ENCODE data around the gene ZNF598. TPM values are rescaled to one million over a fixed set of nuclear protein-coding genes. Genes with fewer than 3 reads are reported as not detected.

ZNF598 gene
- total and polyA plus RNA-seq, 10 of the 15 experiments (the other 5 are each of a cell fraction or from before 2014, with no cell fraction given), result 0.08 to 74.0 (median 14.4) TPM

DNA sequence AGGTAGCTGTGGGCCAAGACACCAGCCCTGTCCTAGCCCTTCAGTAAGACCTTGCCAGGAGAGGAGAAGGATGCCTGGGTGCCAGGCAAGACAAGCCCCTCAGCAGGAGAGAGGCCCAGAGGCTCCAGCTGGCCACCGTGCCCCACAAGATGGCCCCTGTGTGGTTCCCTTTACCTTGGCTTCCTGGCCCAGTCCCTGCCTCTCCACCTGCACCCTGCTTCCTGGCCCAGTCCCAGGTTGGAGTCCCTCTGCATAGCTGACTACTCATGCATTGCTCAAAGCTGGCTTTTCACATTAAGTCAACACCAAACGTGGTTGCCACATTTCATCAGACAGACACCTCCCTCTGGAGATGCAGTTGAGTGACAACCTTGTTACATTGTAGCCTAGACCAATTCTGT is 15.9 kb downstream of the ZNF598 start:
- in situ Hi-C loops (cut with MboI), result no loop called here
- no peak overlapping the region for H3K4me2 ChIP-seq (ENCODE audit: control insufficient read depth, insufficient read depth)

DNA sequence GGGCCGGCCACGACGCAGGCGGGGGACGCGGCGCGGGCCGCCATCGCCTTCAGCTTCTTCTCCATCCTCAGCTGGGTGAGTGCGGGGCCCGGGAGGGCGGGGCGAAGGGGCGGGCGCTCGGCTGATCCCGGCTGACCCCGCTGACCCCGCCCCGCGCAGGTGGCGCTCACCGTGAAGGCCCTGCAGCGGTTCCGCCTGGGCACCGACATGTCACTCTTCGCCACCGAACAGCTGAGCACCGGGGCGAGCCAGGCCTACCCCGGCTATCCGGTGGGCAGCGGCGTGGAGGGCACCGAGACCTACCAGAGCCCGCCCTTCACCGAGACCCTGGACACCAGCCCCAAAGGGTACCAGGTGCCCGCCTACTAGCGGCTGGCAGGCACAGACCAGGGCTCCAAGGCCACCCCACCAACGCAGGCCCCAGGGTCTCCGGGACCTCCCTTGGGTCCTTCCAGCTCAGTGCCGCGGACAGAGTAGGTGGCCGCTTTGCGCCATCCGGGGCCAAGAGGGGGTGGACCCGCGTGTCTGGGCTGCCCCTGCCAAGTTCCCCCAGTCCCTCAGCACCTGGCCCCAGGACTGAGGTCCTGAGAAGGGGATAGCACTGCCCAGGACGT is 16.8 kb downstream of the ZNF598 start:
- in situ Hi-C loops (cut with MboI), result no loop called here
- Histone ChIP-seq H2AFZ (ENCODE audit: control insufficient read depth, low read depth, low read length) (peak overlapping the region; percentile 53), H4K20me1 (ENCODE audit: control insufficient read depth, insufficient read depth) (no peaks in the 10 kb centered on the region), H3K9me3 (replicated peaks; ENCODE audit: control insufficient read depth, insufficient read depth, low read length) (peaks cover 1% of the 10 kb centered on the region; the same call in 1 of the 3 replicates), H3K79me2 (ENCODE audit: control insufficient read depth, insufficient read depth, low read length) (no peaks in the 10 kb centered on the region), H3K27ac (ENCODE audit: control insufficient read depth, insufficient read depth) (no peak overlapping the region), H3K36me3 (ENCODE audit: control insufficient read depth in 2 of 2, insufficient read depth in 2 of 2, low read length in 1 of 2) (peaks cover 1 to 3% of the 10 kb centered on the region in 2 experiments; a peak in 3 of 4 replicates), H3K4me3 (no peak overlapping the region), H3K4me2 (ENCODE audit: control insufficient read depth, insufficient read depth) (0 out of 2 replicates have a peak overlapping the region, but pooled peaks have one; percentile 0), H3K9ac (ENCODE audit: control insufficient read depth, insufficient read depth, low read length) (no peak overlapping the region), H3K4me1 (ENCODE audit: control insufficient read depth, insufficient read depth, low read length) (peaks cover 26% of the 10 kb centered on the region), H3K27me3 (replicated peaks in 1 of 2; ENCODE audit: control insufficient read depth in 2 of 2, insufficient read depth in 2 of 2, low read length in 1 of 2) (no peaks in the 10 kb centered on the region)
- ChIA-PET POLR2A (interaction anchor here (1.4 to 3.3 kb wide), 5 partner anchors 11 to 148 kb away, joined by 3 to 14 read pairs (median 13); partner anchors contain the start of genes RPS2 and TBL3), SMC1A (ENCODE audit: uncharacterized antibody, unreplicated experiment) (no interaction called here), CTCF (interaction anchor here (6.5 kb wide), 1 partner anchor 11 kb away, joined by 54 read pairs; no protein-coding TSS in a partner anchor), RAD21 (ENCODE audit: unreplicated experiment) (interaction anchor here (0.9 kb wide), 1 partner anchor 11 kb away, joined by 4 read pairs; no protein-coding TSS in a partner anchor)
- BruUV-seq (replicated peaks), result no TSS peak
- ATAC-seq, result no peak
- no peak for FAIRE-seq
- DNase-seq (ENCODE audit: low read depth, low spot score), result no peak
- 98% methylated on average over 37 of the region's 50 CpGs for WGBS (ENCODE audit: insufficient coverage, insufficient replicate concordance, low lambda C conversion rate, missing lambda C conversion rate)
- intact Hi-C loops (cut with micrococcal nuclease; ENCODE audit: unreplicated experiment), result no loop called here
- TF ChIP-seq STAT3 (IDR thresholded peaks at IDR 0.05; ENCODE audit: low read depth, low read length) (no peak), YY1 (IDR thresholded peaks at IDR 0.05; ENCODE audit: low read depth, low read length) (0 out of 2 replicates have a peak, but pooled peaks have one; percentile 4), NBN (IDR thresholded peaks at IDR 0.05) (no peak), GATAD2B (conservative IDR thresholded peaks at IDR 0.05; ENCODE audit: low read depth) (peak; percentile 2; the same call in 1 of the 2 replicates), HCFC1 (IDR thresholded peaks at IDR 0.05; ENCODE audit: low read length) (no peak), NR2F1 (conservative IDR thresholded peaks at IDR 0.05) (0 out of 2 replicates have a peak, but pooled peaks have one; percentile 39), DPF2 (IDR thresholded peaks at IDR 0.05) (0 out of 2 replicates have a peak, but pooled peaks have one; percentile 4), SUZ12 (IDR thresholded peaks at IDR 0.05; ENCODE audit: unreplicated experiment) (no peak)
- TF ChIP-seq, protein P1, sequence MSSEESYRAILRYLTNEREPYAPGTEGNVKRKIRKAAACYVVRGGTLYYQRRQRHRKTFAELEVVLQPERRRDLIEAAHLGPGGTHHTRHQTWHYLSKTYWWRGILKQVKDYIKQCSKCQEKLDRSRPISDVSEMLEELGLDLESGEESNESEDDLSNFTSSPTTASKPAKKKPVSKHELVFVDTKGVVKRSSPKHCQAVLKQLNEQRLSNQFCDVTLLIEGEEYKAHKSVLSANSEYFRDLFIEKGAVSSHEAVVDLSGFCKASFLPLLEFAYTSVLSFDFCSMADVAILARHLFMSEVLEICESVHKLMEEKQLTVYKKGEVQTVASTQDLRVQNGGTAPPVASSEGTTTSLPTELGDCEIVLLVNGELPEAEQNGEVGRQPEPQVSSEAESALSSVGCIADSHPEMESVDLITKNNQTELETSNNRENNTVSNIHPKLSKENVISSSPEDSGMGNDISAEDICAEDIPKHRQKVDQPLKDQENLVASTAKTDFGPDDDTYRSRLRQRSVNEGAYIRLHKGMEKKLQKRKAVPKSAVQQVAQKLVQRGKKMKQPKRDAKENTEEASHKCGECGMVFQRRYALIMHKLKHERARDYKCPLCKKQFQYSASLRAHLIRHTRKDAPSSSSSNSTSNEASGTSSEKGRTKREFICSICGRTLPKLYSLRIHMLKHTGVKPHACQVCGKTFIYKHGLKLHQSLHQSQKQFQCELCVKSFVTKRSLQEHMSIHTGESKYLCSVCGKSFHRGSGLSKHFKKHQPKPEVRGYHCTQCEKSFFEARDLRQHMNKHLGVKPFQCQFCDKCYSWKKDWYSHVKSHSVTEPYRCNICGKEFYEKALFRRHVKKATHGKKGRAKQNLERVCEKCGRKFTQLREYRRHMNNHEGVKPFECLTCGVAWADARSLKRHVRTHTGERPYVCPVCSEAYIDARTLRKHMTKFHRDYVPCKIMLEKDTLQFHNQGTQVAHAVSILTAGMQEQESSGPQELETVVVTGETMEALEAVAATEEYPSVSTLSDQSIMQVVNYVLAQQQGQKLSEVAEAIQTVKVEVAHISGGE (CRISPR knock-in tag; IDR thresholded peaks at IDR 0.05), result no peak

More for the DNA sequence above, 15.9 kb downstream of the ZNF598 start:
- Histone ChIP-seq H4K20me1 (ENCODE audit: control insufficient read depth, insufficient read depth) (no peaks in the 10 kb centered on the region), H3K36me3 (ENCODE audit: control insufficient read depth in 2 of 2, insufficient read depth in 2 of 2, low read length in 1 of 2) (peaks cover 3 to 4% of the 10 kb centered on the region in 2 experiments; a peak in 3 of 4 replicates), H2AFZ (ENCODE audit: control insufficient read depth, low read depth, low read length) (no peak overlapping the region), H3K4me1 (ENCODE audit: control insufficient read depth, insufficient read depth, low read length) (peaks cover 26% of the 10 kb centered on the region), H3K79me2 (ENCODE audit: control insufficient read depth, insufficient read depth, low read length) (no peaks in the 10 kb centered on the region), H3K27me3 (replicated peaks in 1 of 2; ENCODE audit: control insufficient read depth in 2 of 2, insufficient read depth in 2 of 2, low read length in 1 of 2) (no peaks in the 10 kb centered on the region), H3K4me3 (no peak overlapping the region), H3K9ac (ENCODE audit: control insufficient read depth, insufficient read depth, low read length) (no peak overlapping the region), H3K27ac (ENCODE audit: control insufficient read depth, insufficient read depth) (no peak overlapping the region), H3K9me3 (replicated peaks; ENCODE audit: control insufficient read depth, insufficient read depth, low read length) (peaks cover 1% of the 10 kb centered on the region; the same call in 1 of the 3 replicates)
- POLR2A ChIA-PET, result interaction anchor here (0.5 to 2.7 kb wide), 2 partner anchors 10 to 256 kb away, joined by 10 read pairs; no protein-coding TSS in a partner anchor
- 0% methylated on average over 2 of the region's 2 CpGs for WGBS (ENCODE audit: insufficient coverage, insufficient replicate concordance, low lambda C conversion rate, missing lambda C conversion rate)
- SMC1A ChIA-PET (ENCODE audit: uncharacterized antibody, unreplicated experiment), result no interaction called here
- no TSS peak for BruUV-seq (replicated peaks)
- RAD21 ChIA-PET (ENCODE audit: unreplicated experiment), result no interaction called here
- ATAC-seq (no peak), FAIRE-seq (peak; percentile 23), DNase-seq (ENCODE audit: low read depth, low spot score) (no peak)
- intact Hi-C loops (cut with micrococcal nuclease; ENCODE audit: unreplicated experiment), result no loop called here
- TF ChIP-seq ZBED1 (IDR thresholded peaks at IDR 0.05; ENCODE audit: borderline replicate concordance) (no peak), POLR2A (IDR thresholded peaks at IDR 0.05; ENCODE audit: low read depth, low read length) (no peak)
- TF ChIP-seq, protein P2, sequence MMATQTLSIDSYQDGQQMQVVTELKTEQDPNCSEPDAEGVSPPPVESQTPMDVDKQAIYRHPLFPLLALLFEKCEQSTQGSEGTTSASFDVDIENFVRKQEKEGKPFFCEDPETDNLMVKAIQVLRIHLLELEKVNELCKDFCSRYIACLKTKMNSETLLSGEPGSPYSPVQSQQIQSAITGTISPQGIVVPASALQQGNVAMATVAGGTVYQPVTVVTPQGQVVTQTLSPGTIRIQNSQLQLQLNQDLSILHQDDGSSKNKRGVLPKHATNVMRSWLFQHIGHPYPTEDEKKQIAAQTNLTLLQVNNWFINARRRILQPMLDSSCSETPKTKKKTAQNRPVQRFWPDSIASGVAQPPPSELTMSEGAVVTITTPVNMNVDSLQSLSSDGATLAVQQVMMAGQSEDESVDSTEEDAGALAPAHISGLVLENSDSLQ (IDR thresholded peaks at IDR 0.05), result peak; percentile 83
- CTCF ChIA-PET, result interaction anchor here (6.5 kb wide), 1 partner anchor 10 kb away, joined by 54 read pairs; no protein-coding TSS in a partner anchor
